ENCODE results near the gene MORN1.

DNA sequence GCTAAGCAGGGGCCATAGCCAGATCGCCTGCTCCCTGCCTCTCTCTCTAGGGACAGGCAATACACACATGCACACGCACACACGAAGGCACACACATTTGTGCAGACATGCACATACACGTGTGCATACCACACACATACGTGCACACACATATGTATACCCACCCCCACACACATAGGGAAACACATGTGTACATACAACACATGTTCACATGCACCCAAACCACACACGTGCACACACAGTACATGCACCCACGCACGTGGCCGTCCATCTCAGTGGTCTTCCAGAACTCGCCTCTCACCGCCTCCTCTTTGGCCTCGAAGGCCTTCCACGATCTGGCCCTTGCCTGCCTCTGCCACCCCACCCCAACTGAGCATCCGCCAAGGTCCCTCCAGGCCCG is 46.3 kb upstream of the MORN1 start:
- TF ChIP-seq, protein P1, sequence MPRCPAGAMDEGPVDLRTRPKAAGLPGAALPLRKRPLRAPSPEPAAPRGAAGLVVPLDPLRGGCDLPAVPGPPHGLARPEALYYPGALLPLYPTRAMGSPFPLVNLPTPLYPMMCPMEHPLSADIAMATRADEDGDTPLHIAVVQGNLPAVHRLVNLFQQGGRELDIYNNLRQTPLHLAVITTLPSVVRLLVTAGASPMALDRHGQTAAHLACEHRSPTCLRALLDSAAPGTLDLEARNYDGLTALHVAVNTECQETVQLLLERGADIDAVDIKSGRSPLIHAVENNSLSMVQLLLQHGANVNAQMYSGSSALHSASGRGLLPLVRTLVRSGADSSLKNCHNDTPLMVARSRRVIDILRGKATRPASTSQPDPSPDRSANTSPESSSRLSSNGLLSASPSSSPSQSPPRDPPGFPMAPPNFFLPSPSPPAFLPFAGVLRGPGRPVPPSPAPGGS (IDR thresholded peaks at IDR 0.05; ENCODE audit: borderline replicate concordance, insufficient read depth, low read depth, low read length, poor library complexity, severe bottlenecking): no peak
- TF ChIP-seq POLR2AphosphoS2 (IDR thresholded peaks at IDR 0.05; ENCODE audit: low read depth, low read length) (no peak), TAF1 (IDR thresholded peaks at IDR 0.05; ENCODE audit: borderline replicate concordance, low read depth, low read length) (no peak), MTA2 (IDR thresholded peaks at IDR 0.05; ENCODE audit: low read depth) (no peak), SUZ12 (IDR thresholded peaks at IDR 0.05; ENCODE audit: unreplicated experiment) (no peak), EP300 (IDR thresholded peaks at IDR 0.05; ENCODE audit: borderline replicate concordance in 1 of 2, control insufficient read depth in 1 of 2, low read depth in 2 of 2, low read length in 2 of 2) (no peak), YY1 (IDR thresholded peaks at IDR 0.05; ENCODE audit: low read depth, low read length) (no peak), MYC (IDR thresholded peaks at IDR 0.05; ENCODE audit: insufficient read depth, insufficient read length, insufficient replicate concordance, low read length, severe bottlenecking) (no peak), EZH2 (IDR thresholded peaks at IDR 0.05; ENCODE audit: borderline replicate concordance, control insufficient read depth, low read depth, low read length) (no peak), ESRRA (IDR thresholded peaks at IDR 0.05; ENCODE audit: low read length) (no peak)
- TF ChIP-seq, protein P2, sequence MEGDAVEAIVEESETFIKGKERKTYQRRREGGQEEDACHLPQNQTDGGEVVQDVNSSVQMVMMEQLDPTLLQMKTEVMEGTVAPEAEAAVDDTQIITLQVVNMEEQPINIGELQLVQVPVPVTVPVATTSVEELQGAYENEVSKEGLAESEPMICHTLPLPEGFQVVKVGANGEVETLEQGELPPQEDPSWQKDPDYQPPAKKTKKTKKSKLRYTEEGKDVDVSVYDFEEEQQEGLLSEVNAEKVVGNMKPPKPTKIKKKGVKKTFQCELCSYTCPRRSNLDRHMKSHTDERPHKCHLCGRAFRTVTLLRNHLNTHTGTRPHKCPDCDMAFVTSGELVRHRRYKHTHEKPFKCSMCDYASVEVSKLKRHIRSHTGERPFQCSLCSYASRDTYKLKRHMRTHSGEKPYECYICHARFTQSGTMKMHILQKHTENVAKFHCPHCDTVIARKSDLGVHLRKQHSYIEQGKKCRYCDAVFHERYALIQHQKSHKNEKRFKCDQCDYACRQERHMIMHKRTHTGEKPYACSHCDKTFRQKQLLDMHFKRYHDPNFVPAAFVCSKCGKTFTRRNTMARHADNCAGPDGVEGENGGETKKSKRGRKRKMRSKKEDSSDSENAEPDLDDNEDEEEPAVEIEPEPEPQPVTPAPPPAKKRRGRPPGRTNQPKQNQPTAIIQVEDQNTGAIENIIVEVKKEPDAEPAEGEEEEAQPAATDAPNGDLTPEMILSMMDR (IDR thresholded peaks at IDR 0.05 in 2 of 3, conservative IDR thresholded peaks at IDR 0.05 in 1 of 3; ENCODE audit: control insufficient read depth in 2 of 3, extremely low read depth in 1 of 3, insufficient read depth in 1 of 3, low read depth in 3 of 3, low read length in 3 of 3): no peak
- TF ChIP-seq, protein P3, sequence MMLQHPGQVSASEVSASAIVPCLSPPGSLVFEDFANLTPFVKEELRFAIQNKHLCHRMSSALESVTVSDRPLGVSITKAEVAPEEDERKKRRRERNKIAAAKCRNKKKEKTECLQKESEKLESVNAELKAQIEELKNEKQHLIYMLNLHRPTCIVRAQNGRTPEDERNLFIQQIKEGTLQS (IDR thresholded peaks at IDR 0.05; ENCODE audit: borderline replicate concordance, extremely low read depth, low read depth, low read length): no peak

Data from GM12878 (cell line).